Right atrium auricular region (tissue), 2 donors: ENCODE results near the gene VGLL3. TPM values are rescaled to one million over a fixed set of nuclear protein-coding genes. Genes with fewer than 3 reads are reported as not detected.

Experiments
- DNase-seq: peaks from one replicate; pipeline ENCODE4 v3.0.0-alpha.2; 2019; ENCODE audit warnings: low spot score
- H3K27ac ChIP-seq, 2 donors: fragments of 200-600 bp; sonication (generic); 1 replicate in 1 of 2; 2 replicates in 1 of 2; pipeline ENCODE4 v1.5.1; 2016 to 2019
- H3K27me3 ChIP-seq, 2 donors: fragments of 200-600 bp; sonication (generic); one replicate each; pipeline versions ENCODE4 v1.5.1 to v1.6.0; 2017 to 2019
- H3K36me3 ChIP-seq: fragments of 200-600 bp; sonication (generic); one replicate; pipeline ENCODE4 v1.5.1; 2016
- H3K4me1 ChIP-seq, 2 donors: fragments of 200-600 bp; sonication (generic); one replicate each; pipeline versions ENCODE4 v1.5.1 to v1.6.0; 2017 to 2019
- H3K4me3 ChIP-seq, 2 donors: fragments of 200-600 bp; sonication (generic); 1 replicate in 1 of 2; 2 replicates in 1 of 2; pipeline ENCODE4 v1.5.1; 2017 to 2019; ENCODE audit warnings: mild to moderate bottlenecking in 1 of 2, moderate library complexity in 1 of 2
- H3K9me3 ChIP-seq, 2 donors: fragments of 200-600 bp; sonication (generic); one replicate each; pipeline ENCODE4 v1.5.1; 2019
- total RNA-seq, 2 donors: library from RNA; depleted of rRNA; stranded (reverse); fragments of >200 nt; gene quantifications; one replicate each; pipeline ENCODE4 v1.1.0, GENCODE V29; 2016
- TF ChIP-seq, protein P1 (sequence below), 2 donors: fragments of 200-600 bp; sonication (generic); IDR thresholded peaks; one replicate each; pipeline ENCODE4 v1.5.1; 2019; ENCODE audit warnings: antibody characterized with exemption in 2 of 2

VGLL3 gene
- total RNA-seq, 2 donors from 2014 or later = 13.0 to 32.4 TPM

DNA sequence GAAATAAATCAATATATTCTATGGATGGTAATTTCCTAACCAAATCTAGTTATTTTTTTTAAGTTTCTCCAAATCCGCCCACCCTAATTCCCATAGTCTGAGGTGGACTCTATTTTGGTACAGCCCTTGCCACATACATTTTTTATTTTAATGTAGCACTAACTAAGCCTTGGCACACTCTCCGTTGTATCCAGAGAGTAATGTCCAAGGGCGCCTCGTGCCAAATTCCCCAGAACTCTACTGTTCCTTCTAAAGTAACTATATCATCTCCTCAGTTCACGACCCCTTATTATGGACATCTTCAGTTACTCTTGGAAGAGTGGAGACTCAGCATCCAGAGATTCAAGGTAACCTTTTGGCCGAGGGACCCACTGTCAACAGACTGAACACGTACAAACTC, 1.3 kb downstream of the VGLL3 start:
- H3K27me3 ChIP-seq = no peaks in the 10 kb centered on the region
- H3K36me3 ChIP-seq = no peaks in the 10 kb centered on the region
- H3K9me3 ChIP-seq = no peaks in the 10 kb centered on the region
- no peak for DNase-seq
- H3K4me1 ChIP-seq = peaks cover 0 to 5% of the 10 kb centered on the region in 2 donors
- TF ChIP-seq, protein P1, sequence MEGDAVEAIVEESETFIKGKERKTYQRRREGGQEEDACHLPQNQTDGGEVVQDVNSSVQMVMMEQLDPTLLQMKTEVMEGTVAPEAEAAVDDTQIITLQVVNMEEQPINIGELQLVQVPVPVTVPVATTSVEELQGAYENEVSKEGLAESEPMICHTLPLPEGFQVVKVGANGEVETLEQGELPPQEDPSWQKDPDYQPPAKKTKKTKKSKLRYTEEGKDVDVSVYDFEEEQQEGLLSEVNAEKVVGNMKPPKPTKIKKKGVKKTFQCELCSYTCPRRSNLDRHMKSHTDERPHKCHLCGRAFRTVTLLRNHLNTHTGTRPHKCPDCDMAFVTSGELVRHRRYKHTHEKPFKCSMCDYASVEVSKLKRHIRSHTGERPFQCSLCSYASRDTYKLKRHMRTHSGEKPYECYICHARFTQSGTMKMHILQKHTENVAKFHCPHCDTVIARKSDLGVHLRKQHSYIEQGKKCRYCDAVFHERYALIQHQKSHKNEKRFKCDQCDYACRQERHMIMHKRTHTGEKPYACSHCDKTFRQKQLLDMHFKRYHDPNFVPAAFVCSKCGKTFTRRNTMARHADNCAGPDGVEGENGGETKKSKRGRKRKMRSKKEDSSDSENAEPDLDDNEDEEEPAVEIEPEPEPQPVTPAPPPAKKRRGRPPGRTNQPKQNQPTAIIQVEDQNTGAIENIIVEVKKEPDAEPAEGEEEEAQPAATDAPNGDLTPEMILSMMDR (IDR thresholded peaks at IDR 0.05) = no peak
- H3K4me3 ChIP-seq = peak overlapping the region; percentile 47 to 68
- H3K27ac ChIP-seq = peak overlapping the region; percentile 80 to 82

DNA sequence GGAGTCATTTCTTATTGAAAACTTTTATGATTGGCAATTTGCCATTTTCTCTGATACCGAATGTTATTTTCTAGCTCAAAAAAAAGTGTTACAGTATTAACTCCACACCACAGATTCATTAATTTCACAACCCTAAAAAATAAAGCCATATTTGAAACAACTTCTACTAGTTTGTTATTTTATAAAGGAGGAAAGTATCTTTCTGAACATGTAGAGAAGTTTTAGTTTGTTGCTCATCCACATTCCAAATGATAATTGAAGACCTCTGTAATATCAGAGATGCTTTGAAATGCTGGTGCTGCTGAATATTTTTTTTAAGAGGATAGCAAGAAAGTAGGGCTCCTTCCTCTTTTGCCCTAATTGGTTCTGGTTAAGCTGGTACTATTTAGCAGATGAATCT, 1.9 kb downstream of the VGLL3 start:
- peak overlapping the region; percentile 47 to 68 for H3K4me3 ChIP-seq
- TF ChIP-seq, protein P1 (IDR thresholded peaks at IDR 0.05) = no peak
- peak overlapping the region; percentile 80 to 82 for H3K27ac ChIP-seq
- no peak for DNase-seq
- H3K36me3 ChIP-seq = no peaks in the 10 kb centered on the region
- H3K9me3 ChIP-seq = no peaks in the 10 kb centered on the region
- H3K4me1 ChIP-seq = peaks cover 0 to 5% of the 10 kb centered on the region in 2 donors
- H3K27me3 ChIP-seq = no peaks in the 10 kb centered on the region

DNA sequence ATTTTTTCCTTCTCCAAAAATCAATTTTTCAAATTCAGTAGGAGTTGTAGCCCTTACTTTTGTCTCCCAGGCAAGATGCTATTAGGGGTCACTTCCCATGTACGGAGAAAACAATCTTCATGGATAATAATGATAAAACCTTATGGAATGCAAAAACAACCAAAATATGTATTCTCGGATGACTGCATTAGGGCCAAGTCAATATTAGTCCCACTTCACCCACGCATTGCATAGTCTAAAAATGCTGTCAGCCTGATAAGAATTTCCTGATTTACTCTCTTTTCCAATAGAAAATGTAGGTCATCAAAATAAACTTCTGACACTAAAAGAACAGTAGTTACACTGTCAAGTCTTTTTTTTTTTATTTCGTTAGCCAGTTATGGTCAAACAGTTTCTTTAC, 2.7 kb downstream of the VGLL3 start:
- Histone ChIP-seq H3K4me3 (peak overlapping the region in 1 of 2 donors; percentile 68), H3K36me3 (no peaks in the 10 kb centered on the region), H3K4me1 (peaks cover 0 to 9% of the 10 kb centered on the region in 2 donors), H3K27me3 (no peaks in the 10 kb centered on the region), H3K27ac (peak overlapping the region in 1 of 2 donors; percentile 80), H3K9me3 (no peaks in the 10 kb centered on the region)
- TF ChIP-seq, protein P1 (IDR thresholded peaks at IDR 0.05) = no peak
- DNase-seq = no peak

DNA sequence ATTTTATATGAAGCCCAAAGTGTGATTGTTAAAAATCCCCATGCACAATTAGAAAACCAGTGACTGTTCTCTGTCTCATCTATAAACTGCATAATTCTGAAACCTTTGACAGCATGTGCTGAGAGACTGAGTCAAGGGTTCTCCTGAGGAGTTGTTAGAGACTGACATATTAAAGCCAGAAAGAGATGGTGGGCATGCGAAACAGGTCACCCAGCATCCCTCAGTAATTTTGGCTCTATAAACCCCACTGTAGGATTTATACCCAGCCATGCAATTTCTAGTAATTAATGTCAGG, 3.6 kb downstream of the VGLL3 start:
- H3K4me1 ChIP-seq = peaks cover 0 to 10% of the 10 kb centered on the region in 2 donors
- H3K36me3 ChIP-seq = no peaks in the 10 kb centered on the region
- H3K4me3 ChIP-seq = no peak overlapping the region
- no peaks in the 10 kb centered on the region for H3K27me3 ChIP-seq
- TF ChIP-seq, protein P1 (IDR thresholded peaks at IDR 0.05) = no peak
- DNase-seq = no peak
- H3K27ac ChIP-seq = peak overlapping the region in 1 of 2 donors; percentile 46
- H3K9me3 ChIP-seq = no peaks in the 10 kb centered on the region

DNA sequence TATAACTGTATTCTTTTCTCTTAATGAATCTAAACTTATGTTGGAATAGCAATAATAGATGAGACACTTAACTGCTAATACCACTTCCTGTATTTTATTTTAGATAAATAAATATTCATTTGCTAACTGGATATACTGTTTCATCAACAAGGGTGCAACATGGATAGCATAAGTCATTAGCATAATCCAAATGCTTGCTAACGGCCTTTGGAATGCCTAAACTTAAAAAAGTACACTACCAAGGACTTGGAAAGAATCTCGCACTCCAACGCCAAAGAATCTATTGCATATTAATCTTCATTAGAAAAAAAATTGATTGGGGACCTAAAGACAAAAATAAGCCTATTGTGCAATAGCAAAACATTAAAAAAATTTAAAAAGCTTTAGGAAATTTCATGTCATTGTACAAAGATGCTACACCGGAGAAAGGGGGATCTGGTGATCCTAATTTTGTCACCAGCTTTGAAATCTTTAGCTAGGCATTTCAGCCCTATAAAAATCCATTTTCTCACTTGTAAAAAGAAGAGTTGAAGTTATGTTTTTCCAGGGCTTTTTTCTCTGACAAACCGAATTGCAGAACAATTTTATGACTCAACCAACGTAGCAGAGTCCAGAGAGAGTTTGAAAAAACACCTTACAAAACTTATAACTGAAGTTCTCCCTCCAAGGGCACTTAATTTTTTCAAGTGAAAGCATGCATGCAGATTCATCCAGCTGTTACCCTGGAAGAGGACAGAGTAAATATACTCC, 4.1 kb downstream of the VGLL3 start:
- Histone ChIP-seq H3K27ac (peak overlapping the region in 1 of 2 donors; percentile 46), H3K9me3 (no peaks in the 10 kb centered on the region), H3K36me3 (no peaks in the 10 kb centered on the region), H3K4me3 (no peak overlapping the region), H3K4me1 (peaks cover 0 to 10% of the 10 kb centered on the region in 2 donors), H3K27me3 (no peaks in the 10 kb centered on the region)
- no peak for DNase-seq
- TF ChIP-seq, protein P1 (IDR thresholded peaks at IDR 0.05) = no peak
